Measurements from ENCODE around the gene WNT8A.

DNA sequence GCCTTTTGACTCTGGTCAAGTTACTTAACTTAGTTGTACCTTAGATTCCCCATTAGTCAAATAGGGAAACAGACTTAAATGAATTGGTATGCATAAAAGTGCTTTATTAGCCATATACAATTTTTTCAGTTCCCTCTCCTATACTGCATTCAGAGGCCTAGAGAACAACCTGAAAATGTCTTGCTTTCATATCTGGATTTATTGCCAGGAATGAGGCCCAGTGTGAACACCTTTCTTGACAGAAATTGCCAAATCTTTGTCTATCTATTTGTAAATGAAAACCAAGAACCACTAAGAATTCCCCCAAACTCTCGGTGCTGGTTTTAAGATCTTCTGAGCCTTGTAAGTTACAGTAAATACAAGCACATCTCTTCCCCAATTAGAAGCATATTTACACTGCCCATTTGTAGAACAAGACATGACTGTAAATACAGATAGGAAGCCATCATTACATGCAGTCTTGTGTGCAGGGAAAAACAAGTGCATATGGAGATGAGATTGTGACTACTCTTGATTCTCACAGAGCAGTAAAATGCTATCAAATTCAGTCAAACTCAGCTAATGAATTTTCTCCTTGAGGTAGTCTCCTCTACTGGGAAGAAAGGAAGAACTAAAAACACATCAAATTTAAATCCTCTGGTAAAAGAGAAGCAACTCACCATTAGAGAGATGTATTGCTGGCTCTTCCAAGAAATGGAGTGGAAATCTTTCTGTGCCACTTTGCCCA is 45.8 kb upstream of the WNT8A start:
- TF ChIP-seq CTCF (IDR thresholded peaks at IDR 0.05) (no peak), POLR2AphosphoS5 (IDR thresholded peaks at IDR 0.05; ENCODE audit: low read depth, low read length) (no peak), SIN3A (IDR thresholded peaks at IDR 0.05; ENCODE audit: borderline replicate concordance, insufficient read depth, low read depth, low read length) (no peak)
